ENCODE data around the gene KIF13A.
"Not testable (repeated sequence)": the region's sequence is repeated elsewhere in the genome, so short reads cannot be mapped to it uniquely, and the experiment has no call there.

KIF13A gene

DNA sequence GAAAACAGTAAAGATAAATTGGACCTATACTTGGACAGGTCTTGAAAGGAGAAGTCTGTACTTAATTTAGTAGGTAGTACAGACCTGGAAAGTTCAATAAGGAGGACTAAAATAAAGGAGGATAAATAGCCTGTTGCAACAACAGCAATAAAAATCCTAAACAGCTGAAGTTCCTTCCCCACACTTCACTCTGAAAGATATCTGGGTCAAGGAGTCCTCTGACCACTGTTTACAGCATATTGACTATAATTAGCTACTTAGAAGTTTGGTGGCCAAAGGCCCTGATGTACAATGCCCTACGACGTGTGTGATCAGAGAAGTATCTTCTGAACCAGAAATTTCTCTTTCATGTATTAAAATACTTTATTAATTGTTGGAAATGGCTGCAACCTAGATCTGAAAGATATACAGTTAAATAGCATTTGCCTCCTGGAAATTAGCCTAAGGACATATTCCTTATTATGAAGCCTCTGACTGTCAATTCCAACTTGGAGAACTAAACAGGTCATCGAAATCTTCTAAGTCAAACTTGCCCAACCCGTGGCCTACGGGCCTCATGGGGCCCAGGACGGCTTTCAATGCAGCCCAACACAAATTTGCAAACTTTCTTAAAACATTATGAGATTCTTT is 82.8 kb downstream of the KIF13A start:
- DNase-seq (ENCODE audit: extremely low read depth in 1 of 2, low read depth in 1 of 2), result no peak

DNA sequence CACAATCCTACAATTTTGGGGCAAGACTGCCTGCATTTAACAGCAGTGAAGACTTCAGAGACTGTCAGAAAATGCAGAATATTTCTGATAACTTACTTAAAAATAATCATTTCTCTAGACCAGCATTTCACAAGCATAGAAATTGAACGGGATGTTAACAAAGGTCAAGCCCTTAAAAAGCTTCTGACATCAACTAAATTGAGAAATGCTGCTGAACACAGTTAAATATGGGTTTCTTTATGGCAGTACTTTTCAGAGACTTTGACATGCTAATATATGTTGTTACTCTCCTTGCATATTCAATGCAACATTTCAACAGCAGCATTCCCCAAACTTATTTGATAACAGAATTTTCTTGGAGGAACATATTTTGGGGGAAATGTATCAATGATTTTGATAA is 84.5 kb downstream of the KIF13A start:
- no peak for DNase-seq (ENCODE audit: extremely low read depth in 1 of 2, low read depth in 1 of 2)

DNA sequence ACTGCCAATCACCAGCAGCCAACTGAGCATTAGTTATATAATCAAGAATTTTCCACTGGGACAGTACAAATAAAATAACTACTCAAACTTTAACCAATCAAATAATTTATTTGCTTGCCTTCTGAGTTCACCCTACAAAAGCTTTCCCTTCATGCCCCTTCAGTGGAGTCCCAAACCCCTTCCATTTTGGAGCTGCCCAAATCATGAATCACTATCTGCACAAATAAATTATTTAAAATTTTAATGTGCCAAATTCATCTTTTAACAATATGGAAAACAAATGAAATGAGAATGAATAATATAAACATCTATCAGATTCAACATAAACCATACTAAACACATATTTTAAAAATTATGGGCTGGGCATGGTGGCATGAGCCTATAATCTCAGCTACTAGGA is 85.9 kb downstream of the KIF13A start:
- no peak for DNase-seq (ENCODE audit: extremely low read depth in 1 of 2, low read depth in 1 of 2)

DNA sequence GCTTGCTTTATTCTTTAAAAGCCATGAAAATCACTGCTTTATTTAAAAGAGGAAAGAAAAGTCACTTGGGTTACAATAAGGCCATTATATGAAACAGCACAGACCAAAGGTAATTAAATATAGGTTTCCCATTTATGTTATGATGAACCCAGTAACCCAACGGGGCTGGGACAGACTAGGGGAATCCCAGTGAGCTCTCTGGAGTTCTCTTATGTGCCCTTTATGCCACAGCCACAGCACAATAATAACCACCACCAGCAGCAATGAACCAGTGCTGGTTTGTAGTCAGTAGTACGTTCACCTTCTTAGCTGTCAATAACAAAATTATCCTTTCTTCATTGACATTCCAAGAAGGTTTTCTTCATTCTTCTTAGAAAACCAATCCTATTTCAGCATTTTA is 87.4 kb downstream of the KIF13A start:
- no peak for DNase-seq (ENCODE audit: extremely low read depth in 1 of 2, low read depth in 1 of 2)

DNA sequence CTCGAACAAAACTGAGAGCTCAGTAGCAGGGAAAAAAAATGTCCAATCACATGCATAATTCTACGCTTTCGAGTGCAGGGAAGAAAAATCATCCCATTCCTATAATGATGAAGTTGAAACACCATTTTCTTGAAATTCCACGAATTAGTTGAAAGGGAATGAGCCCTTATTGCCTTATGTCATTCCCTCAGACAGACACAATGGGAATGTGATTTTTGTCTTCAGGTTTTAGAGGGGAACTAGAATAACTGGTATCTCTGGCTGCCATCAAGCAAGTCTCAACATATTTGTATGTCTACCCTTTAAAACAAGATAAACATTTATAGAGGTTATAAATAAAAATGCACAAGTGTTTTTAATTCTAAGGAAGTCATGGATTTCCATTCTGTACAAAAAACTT is 87.9 kb downstream of the KIF13A start:
- no peak for DNase-seq (ENCODE audit: extremely low read depth in 1 of 2, low read depth in 1 of 2)

DNA sequence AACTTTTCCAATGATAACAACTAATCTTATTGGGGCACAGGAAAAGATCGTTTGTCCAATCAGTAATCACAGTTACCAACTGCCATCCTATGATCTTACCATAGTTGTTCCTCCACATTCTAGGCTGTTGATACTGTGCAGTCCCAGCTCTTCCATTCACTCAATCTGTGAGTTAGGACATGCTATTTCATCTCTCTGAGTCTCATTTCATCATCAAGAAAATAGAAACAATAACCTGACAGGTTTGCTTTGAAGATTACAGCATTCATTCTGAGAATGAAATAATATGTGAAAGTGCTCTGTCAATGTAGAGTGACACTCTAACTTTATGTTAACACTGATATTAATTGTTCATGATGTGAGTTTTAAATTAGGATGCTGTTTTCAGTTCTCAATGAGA is 89.8 kb downstream of the KIF13A start:
- DNase-seq (ENCODE audit: extremely low read depth in 1 of 2, low read depth in 1 of 2), result no peak

DNA sequence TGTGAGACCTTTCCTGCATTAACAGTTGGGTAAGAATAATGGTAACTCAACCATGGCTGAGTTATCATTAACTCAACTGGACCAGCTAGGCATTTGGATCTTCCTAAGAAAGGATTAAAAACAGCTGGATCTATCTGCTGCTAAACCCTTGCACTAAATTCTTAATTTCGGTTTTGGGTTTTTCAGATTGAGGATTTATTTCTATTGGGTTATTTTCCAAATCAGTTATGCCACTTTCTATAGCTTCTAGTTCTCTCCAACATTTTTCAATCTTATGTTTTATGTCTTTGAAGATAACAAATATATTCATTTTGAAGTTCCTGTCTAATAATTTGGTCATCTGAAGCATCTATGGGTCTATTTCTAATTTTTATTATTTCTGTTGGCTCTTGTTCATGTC is 92.5 kb downstream of the KIF13A start:
- no peak for DNase-seq (ENCODE audit: extremely low read depth in 1 of 2, low read depth in 1 of 2)

DNA sequence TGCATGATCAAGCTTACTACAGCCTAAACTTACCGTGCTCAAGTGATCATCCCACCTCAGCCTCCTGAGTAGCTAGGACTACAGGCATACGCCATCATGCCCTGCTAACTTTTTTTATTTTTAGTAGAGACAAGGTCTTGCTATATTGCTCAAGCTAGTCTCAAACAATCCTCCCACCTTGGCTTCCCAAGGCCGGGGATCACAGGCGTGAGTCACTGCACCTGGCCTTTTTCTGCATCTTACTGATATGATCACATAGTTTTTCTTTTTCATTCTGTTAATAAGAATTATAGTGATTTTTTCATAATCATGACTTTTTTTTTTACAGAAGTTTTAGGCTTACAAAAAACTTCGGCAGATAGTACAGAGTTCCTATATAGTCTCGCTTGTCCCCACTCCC is 93.2 kb downstream of the KIF13A start:
- DNase-seq (ENCODE audit: extremely low read depth in 1 of 2, low read depth in 1 of 2), result no peak

DNA sequence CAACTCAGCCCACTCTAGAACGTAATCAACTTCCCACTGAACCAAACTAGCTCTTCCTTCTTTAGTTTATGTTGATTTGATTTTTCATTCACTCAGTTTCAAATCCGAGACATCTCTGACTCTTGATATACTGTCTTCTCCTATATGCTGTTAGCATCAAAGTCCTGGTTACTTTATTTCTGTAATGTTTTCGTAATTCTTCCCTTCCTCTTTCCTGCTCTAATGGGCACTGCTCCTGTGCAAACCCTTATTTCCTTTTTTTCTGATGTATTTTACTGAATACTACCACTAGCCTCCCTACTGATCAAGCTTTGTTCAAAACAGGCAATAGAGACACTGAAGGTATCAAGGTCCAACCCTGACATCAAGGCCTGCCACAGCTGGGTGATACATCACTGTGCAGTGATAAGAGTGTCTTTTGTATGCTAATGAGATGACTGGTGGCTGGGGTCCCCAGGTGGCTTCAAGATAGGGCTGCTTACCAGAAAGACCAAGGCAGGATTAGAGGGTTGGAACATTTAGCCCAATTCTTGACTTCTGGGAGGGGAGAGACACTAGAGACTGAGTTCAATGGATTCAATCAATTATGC is 95.2 kb downstream of the KIF13A start:
- no peak for DNase-seq (ENCODE audit: extremely low read depth in 1 of 2, low read depth in 1 of 2)

DNA sequence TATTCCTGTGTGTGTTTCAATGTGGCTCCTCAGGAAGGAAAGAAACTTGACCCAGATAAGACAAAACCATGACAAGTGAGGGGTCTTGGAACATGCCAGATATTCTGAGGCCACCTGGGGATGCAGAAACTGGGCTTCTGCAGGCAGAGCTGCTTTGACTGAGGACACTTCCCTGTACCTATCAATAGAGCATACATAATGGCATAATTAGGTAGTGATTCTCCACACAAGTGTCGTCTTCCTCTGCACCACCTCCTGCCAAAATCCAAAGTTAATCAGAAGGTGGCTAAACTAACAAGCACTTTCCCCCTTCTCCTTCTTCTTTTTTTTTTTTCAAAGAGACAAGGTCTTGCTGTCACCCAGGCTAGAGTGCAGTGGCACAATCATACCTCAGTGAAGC is 97.1 kb downstream of the KIF13A start:
- DNase-seq (ENCODE audit: extremely low read depth in 1 of 2, low read depth in 1 of 2), result no peak

DNA sequence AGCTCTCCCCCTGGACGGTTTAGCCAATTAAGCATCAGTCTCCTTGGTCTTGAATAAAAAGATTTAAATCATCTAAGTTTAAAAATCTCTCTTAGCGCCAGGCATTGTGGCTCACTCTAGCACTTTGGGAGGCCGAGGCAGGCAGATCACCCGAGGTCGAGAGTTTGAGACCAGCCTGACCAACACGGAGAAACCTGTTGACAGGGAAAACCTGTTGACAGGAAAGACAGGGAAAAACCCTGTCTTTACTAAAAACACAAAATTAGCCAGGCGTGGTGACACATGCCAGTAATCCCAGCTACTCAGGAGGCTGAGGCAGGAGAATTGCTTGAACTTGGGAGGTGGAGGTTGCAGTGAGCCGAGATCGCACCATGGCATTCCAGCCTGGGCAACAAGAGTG is 97.7 kb downstream of the KIF13A start:
- DNase-seq (ENCODE audit: extremely low read depth in 1 of 2, low read depth in 1 of 2), result not testable (repeated sequence)

DNA sequence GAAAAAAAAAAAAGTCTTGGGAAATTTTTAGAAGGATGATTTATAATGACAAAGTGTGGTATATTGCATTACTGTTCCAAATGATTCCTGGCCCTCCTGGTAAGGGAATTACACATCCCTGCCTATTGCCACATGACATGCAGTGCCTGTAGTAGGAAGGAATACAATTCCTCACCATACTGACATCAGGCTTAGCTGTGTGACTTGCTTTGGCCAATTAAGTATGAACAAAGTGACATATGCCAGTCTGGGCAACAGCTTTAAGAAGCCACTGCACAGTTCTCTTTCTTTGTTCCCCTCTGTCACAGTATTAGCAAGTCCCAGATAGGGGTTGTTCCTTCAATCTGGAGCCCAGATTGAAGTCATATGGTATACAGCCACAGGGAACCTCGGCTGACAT is 100.5 kb downstream of the KIF13A start:
- DNase-seq (ENCODE audit: extremely low read depth in 1 of 2, low read depth in 1 of 2), result no peak

DNA sequence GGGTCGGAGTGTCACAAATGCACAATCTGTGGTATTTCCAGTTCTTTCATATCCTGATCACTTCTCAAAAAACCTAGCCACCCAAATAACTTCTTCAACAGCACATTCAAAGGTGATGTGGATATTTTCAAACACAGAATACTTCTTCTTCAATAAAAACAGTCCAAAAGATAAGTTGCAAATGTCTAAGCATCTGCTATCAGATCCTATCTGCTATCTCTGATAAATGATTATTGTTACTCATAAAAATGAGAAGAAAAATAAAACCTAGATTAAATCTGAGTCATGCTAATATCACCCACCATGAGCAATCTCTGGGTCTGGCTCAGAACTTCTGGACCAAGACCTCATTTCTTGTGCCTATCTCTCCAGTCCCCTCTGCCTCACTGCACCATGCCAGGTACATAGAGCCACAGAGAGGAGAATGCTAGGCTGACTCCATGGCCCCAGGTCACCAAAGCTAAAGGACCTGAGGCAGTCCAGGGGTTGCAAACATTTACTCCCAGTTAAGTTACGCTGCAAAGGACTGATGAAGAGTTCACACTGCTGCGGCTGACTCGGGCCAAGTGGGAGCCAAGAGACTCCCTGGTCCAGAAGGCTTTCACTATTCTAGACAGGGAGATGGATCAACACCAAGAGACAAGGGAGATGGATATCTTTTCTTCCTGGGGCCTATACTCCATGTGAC is 101.4 kb downstream of the KIF13A start:
- no peak for DNase-seq (ENCODE audit: extremely low read depth in 1 of 2, low read depth in 1 of 2)

DNA sequence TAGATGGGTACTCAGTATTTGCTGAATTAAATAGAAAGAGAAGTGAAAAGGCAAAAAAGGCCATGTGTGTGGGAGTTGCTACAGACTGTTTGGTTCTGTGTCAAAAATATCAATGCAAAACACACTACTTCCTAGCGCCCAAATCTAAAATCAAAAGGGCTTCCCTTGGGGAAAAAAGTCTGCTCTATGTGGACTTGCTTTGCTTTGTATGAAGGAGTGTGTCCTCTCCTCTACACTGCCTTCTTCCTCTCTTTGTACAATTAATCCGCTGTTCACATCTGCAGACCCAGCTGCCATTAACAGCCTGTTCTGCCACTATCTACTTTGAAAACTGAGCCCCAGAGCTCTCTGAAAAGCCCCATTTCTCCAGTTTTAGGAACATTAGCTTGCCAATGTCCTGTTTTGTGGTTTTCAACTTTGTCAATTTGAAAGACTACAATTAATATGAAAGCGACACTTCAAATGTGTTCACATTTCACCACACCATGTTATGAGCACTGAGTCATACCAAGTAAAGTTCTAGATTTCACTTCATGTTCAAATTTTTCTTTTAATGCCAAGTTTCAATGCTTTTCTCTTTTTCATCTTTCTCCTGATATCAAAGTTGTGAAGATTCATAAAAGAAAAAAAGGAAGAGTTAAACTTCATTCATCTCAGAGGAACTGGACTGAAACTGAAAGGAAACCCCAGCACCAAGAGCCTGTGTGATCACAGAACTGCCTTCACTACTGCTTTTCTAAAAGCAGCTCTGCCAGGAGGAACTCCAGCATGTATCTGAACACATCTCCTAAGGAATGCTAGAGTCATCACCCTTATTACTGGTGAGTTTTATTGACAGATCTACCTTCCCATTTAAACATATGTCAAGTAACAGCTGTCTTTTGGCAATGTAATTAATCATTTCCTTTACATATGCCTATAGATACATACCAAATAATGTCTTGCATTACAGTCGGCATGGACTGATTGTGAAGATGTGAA is 102.6 kb downstream of the KIF13A start:
- DNase-seq (ENCODE audit: extremely low read depth in 1 of 2, low read depth in 1 of 2), result no peak

DNA sequence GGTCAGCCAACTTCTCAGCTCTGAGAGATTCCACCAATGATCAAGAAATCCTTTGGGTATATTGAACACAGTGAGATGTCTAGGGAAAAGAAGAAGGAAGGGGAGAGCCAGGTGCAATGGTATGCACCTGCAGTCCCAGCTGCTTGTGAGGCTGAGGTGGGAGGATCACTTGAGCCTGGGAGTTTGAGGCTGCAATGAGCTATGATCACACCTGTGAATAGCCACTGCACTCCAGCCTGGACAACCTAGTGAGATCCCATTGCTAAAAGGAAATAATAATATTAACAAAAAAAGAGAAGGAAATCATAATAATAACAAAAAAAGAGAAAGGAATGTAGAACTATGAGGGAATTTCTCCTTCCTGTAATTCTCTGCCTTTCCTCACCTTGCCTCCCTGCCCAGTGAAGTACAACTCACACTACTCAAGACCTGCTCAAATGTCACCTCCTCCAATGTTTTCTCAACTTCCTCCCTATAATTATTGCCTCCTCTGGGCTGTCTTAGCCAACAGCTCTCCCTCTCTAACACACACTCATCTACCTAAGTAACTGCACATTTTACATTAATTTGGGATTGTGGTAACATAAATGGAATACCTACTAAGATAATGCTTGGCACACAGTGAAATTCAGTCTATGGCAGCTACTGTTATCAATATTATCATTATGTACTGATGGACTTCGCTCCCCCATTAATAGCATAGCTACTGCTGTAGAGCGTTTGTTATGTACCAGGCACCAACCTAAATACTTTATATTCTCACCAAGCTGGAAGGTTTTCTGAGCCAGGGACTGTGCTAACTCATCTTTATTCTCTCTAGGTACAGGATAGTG is 103.6 kb downstream of the KIF13A start:
- no peak for DNase-seq (ENCODE audit: extremely low read depth in 1 of 2, low read depth in 1 of 2)

DNA sequence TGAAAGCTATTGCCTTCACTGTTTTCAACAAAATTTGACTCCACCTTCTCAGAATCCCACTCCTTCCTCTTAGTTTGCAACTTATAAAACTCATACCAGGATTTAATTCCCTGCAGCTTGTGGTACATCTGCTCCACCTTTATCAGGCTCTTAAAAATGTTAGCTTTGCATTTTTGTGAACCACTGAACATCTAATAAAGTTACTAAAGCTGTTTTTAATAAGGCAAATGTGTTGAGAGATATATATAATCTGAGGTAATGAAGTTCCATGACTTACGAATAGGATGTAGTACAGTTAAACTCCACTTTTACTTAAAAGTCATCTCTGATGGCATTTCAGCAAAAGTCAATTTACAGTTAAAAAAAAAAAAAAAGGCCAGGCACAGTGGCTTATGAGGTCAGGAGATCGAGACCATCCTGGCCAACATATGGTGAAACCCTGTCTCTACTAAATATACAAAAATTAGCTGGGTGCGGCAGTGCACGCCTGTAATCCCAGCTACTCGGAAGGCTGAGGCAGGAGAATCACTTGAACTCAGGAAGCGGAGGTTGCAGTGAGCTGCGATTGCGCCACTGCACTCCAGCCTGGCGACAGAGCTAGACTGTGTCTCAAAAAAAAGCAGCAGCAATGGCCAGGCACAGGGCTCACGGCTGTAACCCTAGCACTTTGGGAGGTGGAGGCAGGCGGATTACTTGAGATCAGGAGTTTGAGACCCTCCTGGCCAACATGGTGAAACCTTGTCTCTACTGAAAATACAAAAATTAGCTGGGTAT is 106.2 kb downstream of the KIF13A start:
- no peak for DNase-seq (ENCODE audit: extremely low read depth in 1 of 2, low read depth in 1 of 2)

DNA sequence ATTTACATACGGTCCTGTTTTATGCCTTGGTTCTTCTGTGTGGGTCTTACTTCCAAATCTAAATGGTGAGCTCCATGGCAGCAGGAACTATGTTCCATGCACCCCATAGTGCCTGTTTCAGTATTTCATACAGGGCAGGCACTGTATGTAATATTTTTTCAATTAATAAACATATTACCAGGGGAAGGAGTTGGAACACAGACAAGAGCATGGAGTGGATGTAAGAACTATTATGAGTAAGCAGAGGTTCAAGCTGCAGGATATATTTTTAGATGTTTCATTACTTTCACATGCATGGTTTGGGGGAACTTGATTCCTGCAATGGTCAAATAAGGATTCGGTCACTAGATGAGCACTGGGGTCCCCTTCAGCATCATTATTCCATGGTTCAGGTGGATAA is 108.3 kb downstream of the KIF13A start:
- no peak for DNase-seq (ENCODE audit: extremely low read depth in 1 of 2, low read depth in 1 of 2)

DNA sequence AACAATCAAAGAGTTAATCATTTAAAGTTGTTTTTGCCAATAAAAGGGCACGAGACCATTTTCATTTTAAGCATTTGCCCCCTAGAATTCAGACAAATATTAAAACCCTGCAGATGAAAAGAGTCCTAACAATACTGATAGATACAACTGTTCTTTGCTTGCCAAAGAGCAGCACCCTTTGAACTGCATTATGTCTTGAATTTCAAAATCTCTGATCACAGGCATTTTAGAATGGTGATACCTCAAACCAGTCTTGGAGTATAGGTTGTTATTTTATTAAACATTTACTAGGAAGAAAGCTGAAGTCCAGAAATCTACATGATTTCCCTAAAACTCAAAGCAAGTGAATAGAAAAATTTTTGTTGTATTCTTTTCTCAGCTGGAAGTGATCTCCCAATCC is 108.7 kb downstream of the KIF13A start:
- DNase-seq (ENCODE audit: extremely low read depth in 1 of 2, low read depth in 1 of 2), result no peak

DNA sequence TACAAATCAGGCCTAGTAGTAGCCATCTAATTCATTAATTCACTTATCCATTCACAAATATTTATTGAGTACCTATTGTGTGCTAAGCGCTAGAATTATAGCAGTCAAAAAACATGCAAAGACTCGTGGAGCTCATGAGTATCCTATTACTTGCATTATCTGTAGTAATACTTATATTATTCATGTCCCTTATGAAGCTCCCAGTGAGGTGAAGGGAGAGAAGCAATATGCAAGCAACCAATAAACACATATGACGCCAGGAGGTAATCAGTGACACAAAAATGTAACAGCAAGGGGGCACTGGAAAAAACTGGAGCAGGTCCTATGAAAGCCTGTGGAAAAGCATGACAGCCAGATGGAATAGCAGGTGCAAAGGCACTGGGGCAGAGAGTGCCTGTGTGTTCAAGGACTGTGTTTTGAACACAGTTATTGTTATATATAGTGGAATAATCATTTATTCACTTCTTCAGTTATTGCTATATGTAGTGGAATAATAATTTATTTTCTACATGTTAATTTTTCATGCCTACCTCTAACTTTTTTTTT is 109.5 kb downstream of the KIF13A start:
- no peak for DNase-seq (ENCODE audit: extremely low read depth in 1 of 2, low read depth in 1 of 2)
